GM19035 (cell line): ENCODE data around the gene CD82.
A peak's percentile ranks its signal among the peaks of the same experiment; 100 is the strongest.

Experiments
- ATAC-seq: cut with Tn5 transposase; IDR thresholded peaks from one replicate; pipeline ENCODE4 v1.9.1; 2021; ENCODE audit not compliant: unreplicated experiment

CD82 gene

GRCh38 chr11:44565211-44565952 is at the start of gene CD82:
CD82 (plus strand) TSS chr11:44565663; CDS start chr11:44594663, 29,000 bp downstream.
- ATAC-seq: peak; percentile 76

GRCh38 chr11:44516688-44517507 is 48.6 kb upstream of the CD82 start:
- ATAC-seq: no peak

GRCh38 chr11:44517541-44517940 is 47.9 kb upstream of the CD82 start:
- no peak for ATAC-seq

GRCh38 chr11:44518968-44519550 is 46.4 kb upstream of the CD82 start:
- no peak for ATAC-seq

DNA sequence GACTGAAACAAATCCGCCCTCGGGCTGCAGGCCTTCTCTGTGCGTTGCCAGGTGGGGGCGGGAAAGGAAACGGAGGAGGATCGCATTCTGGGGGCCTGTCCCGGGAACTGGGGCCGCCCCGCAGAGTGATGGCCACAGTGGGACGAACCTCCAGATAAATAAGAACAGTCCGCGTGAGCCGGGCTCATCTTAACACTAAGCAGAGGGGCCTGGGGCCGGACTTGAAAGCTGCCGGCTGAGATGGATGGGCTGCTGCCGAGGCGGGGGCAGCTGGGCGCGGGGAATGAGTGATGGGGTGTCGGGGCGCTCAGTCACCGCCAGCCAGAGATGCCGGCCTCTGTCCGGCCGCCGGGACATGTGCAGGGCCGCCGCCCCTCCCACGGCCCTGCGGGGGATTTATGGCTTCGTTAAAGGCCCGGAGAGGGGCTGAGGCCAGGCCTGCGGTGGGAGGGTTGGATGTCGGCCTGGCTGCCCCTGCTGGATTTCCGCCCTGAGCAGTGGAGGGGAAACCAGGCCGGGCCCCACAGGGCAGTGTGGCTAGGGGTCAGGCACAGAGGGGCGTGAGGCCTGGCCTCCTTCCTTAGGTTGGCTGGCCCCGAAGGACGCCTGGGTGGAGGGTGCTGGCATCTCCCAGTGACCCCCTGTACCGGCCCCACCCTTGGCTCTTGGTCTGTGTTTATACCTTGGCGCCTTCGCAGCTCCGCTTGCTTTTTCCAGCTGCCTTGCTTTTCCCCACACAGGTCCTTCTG is 45.3 kb upstream of the CD82 start:
- ATAC-seq: no peak

DNA sequence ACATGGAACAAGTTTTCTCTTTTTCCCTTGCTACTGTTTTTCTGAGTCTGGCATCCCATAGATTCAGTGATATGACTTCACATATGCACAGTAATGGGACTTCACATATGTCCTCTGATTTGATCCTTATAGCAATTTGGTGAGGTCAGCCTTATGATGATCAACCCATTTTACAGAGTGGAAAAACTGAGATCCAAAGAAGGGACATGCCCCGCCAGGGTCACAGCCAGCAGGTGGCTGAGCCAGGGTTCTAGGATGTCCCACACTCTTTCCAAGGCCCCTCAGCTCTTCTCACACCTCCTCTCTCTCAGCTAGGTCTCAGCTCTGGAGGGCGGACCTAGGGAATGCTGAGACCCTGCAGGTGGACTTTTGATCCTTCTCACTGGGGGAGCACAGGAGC is 44.3 kb upstream of the CD82 start:
- no peak for ATAC-seq

DNA sequence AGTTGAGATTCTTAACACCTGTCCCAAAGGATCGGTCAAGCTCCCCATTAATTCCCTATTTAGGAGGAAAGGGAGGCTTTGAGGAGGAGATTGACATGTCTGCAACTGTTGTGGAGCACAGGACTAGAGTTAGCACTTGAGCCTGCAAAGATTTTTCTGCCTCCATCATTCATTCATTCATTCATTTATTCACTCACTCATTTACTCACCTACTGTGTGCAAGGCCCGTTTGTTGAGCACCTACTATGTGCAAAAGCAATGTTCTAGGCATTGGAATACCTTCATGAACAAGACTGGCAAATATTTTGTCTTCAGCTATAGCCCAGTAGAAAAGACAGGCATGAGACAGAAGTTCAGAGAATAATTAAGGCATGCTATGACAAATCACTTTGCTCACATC is 43.2 kb upstream of the CD82 start:
- no peak for ATAC-seq

DNA sequence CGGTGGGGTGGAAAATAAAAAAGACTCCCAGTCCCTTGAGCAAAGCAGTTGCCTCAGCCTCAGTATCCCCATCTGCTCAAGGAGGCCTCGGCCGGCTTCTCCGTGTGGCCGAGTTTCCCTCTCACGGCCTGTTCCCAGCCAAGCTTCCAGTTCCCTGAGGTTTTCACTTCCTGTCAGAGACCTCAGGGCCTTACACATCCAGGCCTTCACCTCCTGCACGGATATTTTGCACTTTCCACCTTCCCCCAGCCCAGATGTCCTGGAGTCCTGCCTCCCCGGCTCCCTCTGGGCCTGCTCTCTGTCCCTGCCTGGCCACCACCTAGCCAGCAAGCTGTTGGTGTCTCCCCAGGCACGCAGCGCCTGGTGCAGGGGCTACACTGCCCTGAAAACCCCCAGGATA is 41.1 kb upstream of the CD82 start:
- no peak for ATAC-seq

DNA sequence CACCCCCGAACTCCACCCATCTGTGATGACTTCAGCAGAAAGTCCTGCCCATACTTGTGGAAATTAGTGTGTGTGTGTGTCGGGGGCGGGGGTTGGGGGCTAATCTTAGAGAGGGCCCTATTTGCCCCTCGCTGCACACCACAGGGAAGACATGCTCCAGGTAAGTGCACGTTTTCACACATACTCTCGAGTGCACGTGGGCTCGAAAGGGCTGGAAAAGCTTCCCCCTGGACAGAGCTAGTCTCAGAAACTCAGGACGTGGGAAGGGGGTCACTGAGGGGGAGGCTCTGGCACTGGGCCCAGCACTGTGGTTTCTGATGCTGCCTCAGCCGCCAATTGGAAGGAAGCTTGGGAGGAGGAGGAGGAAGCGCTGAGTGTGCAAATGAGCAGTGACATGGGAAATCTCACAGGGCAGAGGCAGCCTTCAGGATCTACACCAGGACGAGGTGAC is 40.7 kb upstream of the CD82 start:
- no peak for ATAC-seq

- ATAC-seq: no peak
Measured at GRCh38 chr11:44525473-44526252, 39.8 kb upstream of the CD82 start.

- ATAC-seq: no peak
Measured at GRCh38 chr11:44526438-44526837, 39.0 kb upstream of the CD82 start.

GRCh38 chr11:44527476-44527875 is 38.0 kb upstream of the CD82 start:
- ATAC-seq: no peak

DNA sequence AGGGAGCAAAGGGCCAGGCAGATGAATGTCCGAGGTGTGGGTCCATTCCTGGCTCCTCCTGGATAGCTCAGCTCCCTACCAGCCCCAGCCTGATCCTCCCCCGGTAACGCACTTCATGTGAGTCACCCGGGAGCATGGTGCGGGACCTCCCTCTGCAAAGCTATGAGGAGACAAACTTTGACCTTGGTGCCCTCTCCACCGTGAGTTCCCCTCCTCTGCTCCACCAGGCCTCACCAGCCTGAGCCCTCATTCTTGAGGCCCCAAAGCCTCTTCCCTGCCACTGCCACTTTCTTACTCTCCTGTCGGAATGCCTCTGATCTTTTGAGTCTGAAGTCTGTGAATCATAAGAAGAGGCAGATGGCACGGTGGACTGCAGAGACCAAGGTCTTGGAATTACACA is 37.4 kb upstream of the CD82 start:
- no peak for ATAC-seq

DNA sequence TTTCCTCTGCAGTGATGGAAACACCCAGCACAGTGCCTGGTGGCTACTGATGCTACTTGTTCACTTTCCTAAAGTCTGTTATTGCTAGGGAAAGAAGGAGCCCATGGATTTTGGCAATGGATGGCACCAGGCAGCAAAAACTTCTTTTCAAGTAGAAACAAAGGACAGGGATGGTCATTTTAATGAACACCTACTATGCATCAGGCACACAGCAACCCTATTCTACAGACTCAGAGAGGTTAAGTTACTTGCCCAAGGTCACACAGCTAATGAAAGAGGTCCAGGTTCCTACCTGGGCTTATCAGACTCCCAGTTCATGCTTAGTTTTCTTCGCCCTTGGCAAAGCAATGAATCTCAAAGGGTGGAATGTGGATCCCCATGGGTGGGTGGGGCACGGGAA is 36.9 kb upstream of the CD82 start:
- ATAC-seq: no peak

GRCh38 chr11:44529895-44530412 is 35.5 kb upstream of the CD82 start:
- no peak for ATAC-seq

DNA sequence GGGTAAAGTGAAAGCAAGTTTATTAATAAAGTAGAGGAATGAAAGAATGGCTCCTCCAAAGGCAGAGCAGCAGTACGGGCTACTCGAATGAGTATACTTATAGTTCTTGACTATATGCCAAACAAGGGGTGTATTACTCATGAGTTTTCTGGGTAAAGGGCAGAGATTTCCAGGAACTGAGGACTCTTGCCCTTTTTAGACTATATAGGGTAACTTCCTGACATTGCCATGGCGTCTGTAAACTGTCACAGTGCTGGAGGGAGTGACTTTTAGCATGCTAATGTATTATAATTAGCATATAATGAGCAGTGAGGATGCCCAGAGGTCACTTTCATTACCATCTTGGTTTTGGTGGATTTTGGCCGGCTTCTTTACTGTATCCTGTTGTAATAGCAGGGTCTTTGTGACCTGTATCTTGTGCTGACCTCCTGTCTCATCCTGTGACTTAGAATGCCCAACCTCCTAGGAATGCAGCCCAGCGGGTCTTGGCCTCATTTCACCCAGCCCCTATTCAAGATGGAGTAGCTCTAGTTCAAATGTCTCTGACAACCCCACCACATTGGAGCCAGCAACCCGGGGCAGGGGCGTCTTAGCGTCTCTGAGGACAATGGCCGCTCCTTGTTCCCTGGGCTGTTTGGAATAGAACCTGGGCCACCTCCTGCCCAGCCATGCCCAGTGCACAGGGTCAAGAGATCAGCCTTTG is 34.9 kb upstream of the CD82 start:
- ATAC-seq: no peak

DNA sequence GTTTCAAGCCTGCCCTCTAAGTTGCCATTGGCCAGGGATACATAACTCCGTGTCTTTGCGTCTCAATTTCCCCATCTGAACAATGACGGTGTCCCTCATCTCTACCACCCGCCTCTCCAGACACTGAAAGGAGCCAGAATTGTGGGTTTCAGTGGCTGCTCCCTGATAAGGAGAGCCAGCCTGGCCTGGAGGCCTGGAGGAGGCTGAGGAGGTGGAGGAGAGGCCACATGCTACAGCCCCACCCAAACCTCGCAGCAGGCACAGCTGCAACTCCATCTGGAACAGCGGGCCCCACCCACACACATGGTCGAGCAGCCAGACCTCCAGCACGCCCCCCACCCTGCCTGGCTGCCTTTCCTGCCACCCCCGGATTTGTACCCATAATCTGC is 34.4 kb upstream of the CD82 start:
- ATAC-seq: no peak

DNA sequence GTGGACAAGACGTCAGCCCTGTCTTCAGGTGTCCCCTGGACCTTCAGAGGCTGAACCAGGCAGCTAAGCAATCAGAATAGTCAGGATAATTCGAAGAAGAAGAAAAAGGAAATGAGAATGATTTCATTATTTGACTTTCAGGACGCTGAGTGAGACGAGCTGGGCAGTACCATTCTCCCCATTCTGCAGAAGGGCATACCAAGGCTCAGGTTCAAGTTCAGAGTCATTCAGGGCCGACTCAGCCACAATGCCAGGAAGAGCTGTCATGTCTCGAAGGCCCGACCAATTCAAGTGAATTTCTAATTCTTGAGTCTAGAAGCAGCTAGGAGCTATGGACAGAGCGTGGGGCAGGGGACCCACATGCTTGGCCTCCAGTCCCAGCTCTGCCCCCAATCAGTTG is 33.8 kb upstream of the CD82 start:
- ATAC-seq: no peak

DNA sequence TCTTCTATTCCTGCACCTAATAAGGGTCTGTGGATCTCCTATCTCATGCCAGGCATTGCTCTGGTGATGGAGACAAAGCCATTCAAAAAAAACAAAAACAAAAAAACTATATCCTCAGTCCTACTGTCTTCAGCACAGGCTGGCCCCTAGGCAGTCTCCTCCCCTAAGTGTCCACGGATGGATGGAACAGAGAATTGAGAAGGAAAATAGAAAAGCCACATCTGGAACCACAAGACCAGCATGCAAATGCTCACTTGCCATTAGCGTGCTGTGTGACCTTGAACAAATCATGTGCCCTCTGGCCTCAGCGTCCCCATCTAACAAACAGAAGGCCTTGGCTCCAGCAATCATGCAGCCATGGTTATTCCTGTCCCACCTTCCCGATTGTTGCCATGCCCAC is 32.7 kb upstream of the CD82 start:
- ATAC-seq: no peak
